Measurements from ENCODE around the gene COX8C.

COX8C gene

GRCh38 chr14:93316716-93317115 lies 30.3 kb upstream of the COX8C start:
- H3K27ac ChIP-seq = no peak overlapping the region
- no peak for TF ChIP-seq ZFX (IDR thresholded peaks at IDR 0.05; ENCODE audit: borderline replicate concordance)
- TF ChIP-seq CTCF (IDR thresholded peaks at IDR 0.05) = no peak

GRCh38 chr14:93317210-93317874 lies 29.6 kb upstream of the COX8C start:
- no peak for TF ChIP-seq CTCF (IDR thresholded peaks at IDR 0.05)
- TF ChIP-seq ZFX (IDR thresholded peaks at IDR 0.05; ENCODE audit: borderline replicate concordance) = no peak

GRCh38 chr14:93317875-93318807 lies 28.8 kb upstream of the COX8C start:
- H3K27ac ChIP-seq = no peak overlapping the region
- no peak for TF ChIP-seq ZFX (IDR thresholded peaks at IDR 0.05; ENCODE audit: borderline replicate concordance)
- no peak for TF ChIP-seq CTCF (IDR thresholded peaks at IDR 0.05)

More at GRCh38 chr14:93317210-93317874, 29.6 kb upstream of the COX8C start:
- no peak overlapping the region for H3K27ac ChIP-seq

- TF ChIP-seq CTCF (IDR thresholded peaks at IDR 0.05) (no peak), ZFX (IDR thresholded peaks at IDR 0.05; ENCODE audit: borderline replicate concordance) (no peak)
- H3K27ac ChIP-seq = no peak overlapping the region
Measured at GRCh38 chr14:93318927-93319326, 28.1 kb upstream of the COX8C start.

- TF ChIP-seq ZFX (IDR thresholded peaks at IDR 0.05; ENCODE audit: borderline replicate concordance) (no peak), CTCF (IDR thresholded peaks at IDR 0.05) (no peak)
- H3K27ac ChIP-seq = no peak overlapping the region
Measured at GRCh38 chr14:93319494-93319893, 27.5 kb upstream of the COX8C start.

- H3K27ac ChIP-seq = no peak overlapping the region
- TF ChIP-seq CTCF (IDR thresholded peaks at IDR 0.05) (no peak), ZFX (IDR thresholded peaks at IDR 0.05; ENCODE audit: borderline replicate concordance) (no peak)
Measured at GRCh38 chr14:93319958-93320357, 27.0 kb upstream of the COX8C start.

GRCh38 chr14:93320489-93320888 lies 26.5 kb upstream of the COX8C start:
- TF ChIP-seq ZFX (IDR thresholded peaks at IDR 0.05; ENCODE audit: borderline replicate concordance) = no peak
- no peak for TF ChIP-seq CTCF (IDR thresholded peaks at IDR 0.05)
- H3K27ac ChIP-seq = no peak overlapping the region

All from 22Rv1 (cell line).